Measurements from ENCODE around the gene PTGR2.
"Not testable (repeated sequence)": the region's sequence is repeated elsewhere in the genome, so short reads cannot be mapped to it uniquely, and the experiment has no call there.

The PTGR2 gene

DNA sequence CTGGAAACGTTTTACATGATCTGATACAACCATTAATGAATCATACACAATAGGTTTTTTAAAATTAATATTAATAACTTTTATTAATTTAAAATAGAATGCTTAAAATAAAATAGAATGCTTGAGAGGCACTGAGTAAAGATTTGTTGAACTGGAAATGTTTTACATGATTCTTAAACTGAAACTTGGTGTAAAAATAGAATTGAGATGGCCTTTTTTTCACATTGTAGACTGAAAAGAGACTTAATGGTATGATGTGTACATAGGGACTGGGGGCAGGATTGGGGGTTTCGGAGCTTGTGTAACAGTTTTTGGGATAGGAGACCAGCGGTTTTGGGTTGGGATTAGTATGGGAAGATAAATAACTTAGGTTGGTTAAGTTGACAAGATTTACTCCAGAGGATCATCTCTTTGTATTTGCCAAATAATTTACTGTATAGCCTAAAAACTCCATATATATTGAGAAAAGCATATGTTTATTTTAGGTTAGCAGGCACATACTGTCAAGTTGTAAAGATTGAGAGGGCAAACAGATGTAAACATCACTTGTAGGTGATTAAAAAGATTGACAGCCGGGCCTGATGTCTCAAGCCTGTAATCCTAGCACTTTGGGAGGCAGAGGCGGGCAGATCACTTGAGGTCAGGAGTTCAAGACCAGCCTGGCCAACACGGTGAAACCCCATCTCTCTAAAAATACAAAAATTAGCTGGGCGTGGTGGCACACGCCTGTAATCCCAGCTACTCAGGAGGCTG, 33.0 kb downstream of the PTGR2 start:
- peak overlapping the region; percentile 61 to 99 for H3K27ac Mint-ChIP-seq
- no peaks in the 10 kb centered on the region for H3K27me3 Mint-ChIP-seq
- DNase-seq = no peak
- peak overlapping the region in 1 of 2 donors; percentile 3 for H3K4me3 Mint-ChIP-seq
- H3K9me3 Mint-ChIP-seq = no peaks in the 10 kb centered on the region
- peaks cover 23% of the 10 kb centered on the region for H3K36me3 Mint-ChIP-seq (ENCODE audit: insufficient read depth)
- no peak for ATAC-seq (replicated peaks)
- H3K4me1 Mint-ChIP-seq (ENCODE audit: low read depth in 2 of 2) = peaks cover 29 to 37% of the 10 kb centered on the region in 2 donors

DNA sequence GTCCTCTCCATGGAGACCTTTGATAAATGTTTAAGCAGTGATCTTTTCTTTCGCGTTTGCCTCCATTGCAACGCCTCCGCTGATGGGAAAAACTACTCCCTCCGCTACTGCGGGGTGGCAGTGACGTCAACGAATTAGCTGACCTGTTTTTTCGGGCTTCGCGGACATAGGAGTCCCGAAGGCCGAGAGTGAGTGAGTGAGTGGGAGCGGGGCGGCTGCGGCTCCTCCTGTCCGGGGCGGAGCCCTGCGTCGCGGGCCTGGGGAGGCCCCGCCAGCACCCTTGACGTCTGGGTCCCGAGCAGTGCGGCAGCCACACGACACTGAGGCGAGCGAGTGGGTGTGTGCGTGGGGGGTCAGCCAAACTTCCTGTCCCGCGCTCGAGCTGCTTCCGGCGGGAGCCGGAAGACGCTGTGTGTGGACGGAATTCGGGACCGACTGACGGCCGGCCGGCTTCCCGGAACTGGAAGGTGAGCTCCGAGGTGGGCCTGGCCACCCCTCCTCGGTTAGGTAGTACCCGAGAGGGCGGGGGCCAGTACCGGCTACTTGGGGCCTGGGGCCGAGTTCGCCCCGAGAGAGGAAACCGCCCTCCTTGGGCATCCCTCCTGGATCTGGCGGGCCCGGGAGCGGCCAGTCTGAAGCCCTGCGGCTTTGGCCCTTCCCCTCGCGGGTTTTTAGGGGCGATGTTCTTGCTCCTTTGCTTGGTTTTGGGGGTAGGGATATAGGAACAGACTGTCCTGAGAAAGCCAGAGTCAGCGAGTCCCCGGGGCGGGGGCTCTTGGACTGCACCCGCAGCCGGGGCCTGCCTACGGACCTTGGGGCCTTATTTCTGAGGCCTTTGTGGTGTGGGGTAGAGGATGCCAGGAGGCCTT, 35.1 kb downstream of the PTGR2 start, which contains the start of gene ZNF410:
Gene ZNF410, plus strand, starts transcription at position 411 of the 869 bp plus-strand sequence. CDS start 5,317 bp downstream, outside the sequence.
- no peaks in the 10 kb centered on the region for H3K9me3 Mint-ChIP-seq
- peaks cover 29 to 42% of the 10 kb centered on the region in 2 donors for H3K4me1 Mint-ChIP-seq (ENCODE audit: low read depth in 2 of 2)
- ATAC-seq (replicated peaks) (peak; percentile 97), DNase-seq (peak; percentile 79 to 82 (median 79))
- peak within 1 kb of the TSS; percentile 97 to 99 for H3K27ac Mint-ChIP-seq
- peaks cover 29% of the 10 kb centered on the region for H3K36me3 Mint-ChIP-seq (ENCODE audit: insufficient read depth)
- peak within 1 kb of the TSS; percentile 91 to 98 for H3K4me3 Mint-ChIP-seq
- no peaks in the 10 kb centered on the region for H3K27me3 Mint-ChIP-seq

DNA sequence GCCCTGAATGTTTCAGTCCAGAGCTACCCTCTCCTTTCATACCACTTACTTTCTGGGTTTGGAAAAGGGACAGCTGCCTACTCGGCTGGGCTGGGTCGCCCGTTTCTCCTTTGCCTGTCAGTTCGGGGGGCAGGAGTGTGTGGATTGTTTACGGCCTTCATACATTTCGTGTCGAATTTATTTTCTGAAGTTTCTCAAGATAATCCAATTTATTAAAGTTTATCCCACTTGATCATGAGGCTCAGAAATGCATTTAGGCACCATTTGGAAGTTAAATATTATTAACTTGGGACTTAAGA, 35.6 kb downstream of the PTGR2 start:
- Mint-ChIP-seq H3K36me3 (ENCODE audit: insufficient read depth) (peaks cover 30% of the 10 kb centered on the region), H3K4me1 (ENCODE audit: low read depth in 2 of 2) (peaks cover 29 to 45% of the 10 kb centered on the region in 2 donors), H3K27ac (peak overlapping the region; percentile 97 to 99)

DNA sequence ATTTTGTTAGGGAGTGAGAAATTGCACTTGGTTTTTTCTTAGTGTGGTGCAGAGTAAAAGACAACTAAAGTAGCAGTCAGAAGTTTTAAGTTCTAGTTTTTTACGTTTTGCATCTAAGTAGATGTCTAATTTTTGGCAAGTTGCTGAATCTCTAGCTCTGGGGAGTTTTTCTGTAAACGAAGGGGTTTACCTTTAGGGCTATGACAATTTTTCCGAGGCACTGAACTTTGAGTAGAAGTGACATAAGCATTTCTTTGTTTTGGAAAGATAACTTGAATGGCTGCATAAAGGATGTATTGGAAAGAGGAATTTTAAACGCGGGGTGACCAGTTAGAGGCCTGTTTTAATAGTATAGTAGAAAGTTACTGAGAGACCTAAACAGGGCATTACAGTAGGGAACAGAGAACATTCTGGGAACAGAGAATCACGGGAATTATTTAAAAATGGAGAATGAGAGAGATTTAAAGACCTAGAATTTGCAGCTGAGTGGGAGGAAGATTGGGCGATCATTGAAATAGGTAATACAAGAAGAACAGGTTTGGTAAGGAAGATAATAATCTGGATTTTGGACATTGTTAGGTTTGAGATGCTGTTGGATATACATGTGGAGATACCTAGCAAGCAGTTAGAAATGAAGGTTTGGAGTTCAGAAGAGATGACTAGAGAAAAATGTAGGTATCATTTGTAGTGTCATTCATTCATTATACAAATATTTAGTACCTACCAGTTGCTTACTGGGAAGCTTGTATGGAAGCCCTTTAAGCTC, 36.2 kb downstream of the PTGR2 start:
- peaks cover 29 to 45% of the 10 kb centered on the region in 2 donors for H3K4me1 Mint-ChIP-seq (ENCODE audit: low read depth in 2 of 2)
- H3K27ac Mint-ChIP-seq = peak overlapping the region; percentile 97 to 99
- DNase-seq = no peak

More for the DNA sequence above, 35.6 kb downstream of the PTGR2 start:
- ATAC-seq (replicated peaks) (no peak), DNase-seq (no peak)
- no peaks in the 10 kb centered on the region for H3K9me3 Mint-ChIP-seq
- peak overlapping the region; percentile 91 to 98 for H3K4me3 Mint-ChIP-seq
- no peaks in the 10 kb centered on the region for H3K27me3 Mint-ChIP-seq

DNA sequence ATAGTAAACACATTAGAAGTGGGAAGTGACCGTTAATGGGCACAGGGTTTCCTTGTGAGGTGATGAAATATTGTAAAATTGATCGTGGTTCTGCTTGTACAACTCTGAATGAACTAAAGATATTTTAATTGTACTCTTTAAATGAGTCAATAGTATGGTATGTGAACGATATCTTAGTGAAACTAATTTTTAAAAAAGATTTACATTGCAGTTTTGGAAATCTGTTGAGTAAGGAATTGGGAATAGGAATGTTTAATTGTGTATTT, 36.8 kb downstream of the PTGR2 start:
- DNase-seq (no peak), ATAC-seq (replicated peaks) (no peak)
- Mint-ChIP-seq H3K27ac (peak overlapping the region; percentile 97 to 99), H3K27me3 (no peaks in the 10 kb centered on the region), H3K4me3 (peak overlapping the region; percentile 91 to 98), H3K36me3 (ENCODE audit: insufficient read depth) (peaks cover 38% of the 10 kb centered on the region), H3K4me1 (ENCODE audit: low read depth in 2 of 2) (peaks cover 29 to 45% of the 10 kb centered on the region in 2 donors), H3K9me3 (no peaks in the 10 kb centered on the region)

More for the DNA sequence above, 36.2 kb downstream of the PTGR2 start:
- no peak for ATAC-seq (replicated peaks)
- Mint-ChIP-seq H3K27me3 (no peaks in the 10 kb centered on the region), H3K9me3 (no peaks in the 10 kb centered on the region), H3K36me3 (ENCODE audit: insufficient read depth) (peaks cover 35% of the 10 kb centered on the region), H3K4me3 (peak overlapping the region; percentile 91 to 98)

DNA sequence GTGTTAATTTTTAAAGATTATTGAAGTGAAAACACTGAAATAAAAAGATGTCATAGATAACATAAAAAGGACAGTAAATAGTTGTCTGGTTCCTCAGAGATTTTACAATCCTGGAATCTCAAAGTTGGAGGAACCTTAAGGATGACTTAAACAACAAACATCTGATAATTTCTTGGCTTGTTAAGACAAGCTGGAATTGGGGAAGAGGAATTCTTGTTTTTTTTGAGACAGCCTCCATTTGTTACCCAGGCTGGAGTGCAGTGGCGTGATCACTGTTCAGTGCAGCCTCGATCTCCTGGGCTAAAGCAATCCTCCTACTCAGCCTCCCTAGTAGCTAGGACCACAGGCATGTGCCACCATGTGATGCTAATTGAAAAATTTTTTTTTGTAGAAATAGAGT, 37.3 kb downstream of the PTGR2 start:
- ATAC-seq (replicated peaks) (no peak), DNase-seq (no peak)
- H3K27ac Mint-ChIP-seq = peak overlapping the region; percentile 97 to 99
- peak overlapping the region in 1 of 2 donors; percentile 91 for H3K4me3 Mint-ChIP-seq
- peaks cover 29 to 45% of the 10 kb centered on the region in 2 donors for H3K4me1 Mint-ChIP-seq (ENCODE audit: low read depth in 2 of 2)
- H3K36me3 Mint-ChIP-seq (ENCODE audit: insufficient read depth) = peaks cover 41% of the 10 kb centered on the region
- H3K27me3 Mint-ChIP-seq = no peaks in the 10 kb centered on the region
- H3K9me3 Mint-ChIP-seq = no peaks in the 10 kb centered on the region

DNA sequence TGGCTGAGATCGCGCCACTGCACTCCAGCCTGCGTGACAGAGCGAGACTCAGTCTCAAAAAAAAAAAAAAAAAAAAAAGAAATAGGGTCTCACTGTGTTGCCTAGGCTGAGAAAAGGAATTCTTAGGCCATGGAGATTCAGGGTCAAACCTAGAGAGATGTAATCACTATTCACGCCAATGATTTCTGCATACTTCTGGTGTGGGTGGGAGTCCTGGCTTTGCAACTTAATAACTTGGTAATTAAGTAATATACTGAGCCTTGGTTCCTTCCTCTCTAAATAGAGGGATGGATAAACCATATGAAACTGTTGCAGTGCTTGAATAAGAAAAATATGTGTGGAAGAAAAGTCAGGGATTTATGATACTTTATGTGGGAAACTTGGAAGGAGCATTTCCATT, 37.7 kb downstream of the PTGR2 start:
- ATAC-seq (replicated peaks) (no peak), DNase-seq (no peak)
- Mint-ChIP-seq H3K9me3 (no peaks in the 10 kb centered on the region), H3K27me3 (no peaks in the 10 kb centered on the region), H3K4me3 (peak overlapping the region in 1 of 2 donors; percentile 91), H3K27ac (peak overlapping the region; percentile 97 to 99), H3K36me3 (ENCODE audit: insufficient read depth) (peaks cover 45% of the 10 kb centered on the region), H3K4me1 (ENCODE audit: low read depth in 2 of 2) (peaks cover 29 to 45% of the 10 kb centered on the region in 2 donors)

DNA sequence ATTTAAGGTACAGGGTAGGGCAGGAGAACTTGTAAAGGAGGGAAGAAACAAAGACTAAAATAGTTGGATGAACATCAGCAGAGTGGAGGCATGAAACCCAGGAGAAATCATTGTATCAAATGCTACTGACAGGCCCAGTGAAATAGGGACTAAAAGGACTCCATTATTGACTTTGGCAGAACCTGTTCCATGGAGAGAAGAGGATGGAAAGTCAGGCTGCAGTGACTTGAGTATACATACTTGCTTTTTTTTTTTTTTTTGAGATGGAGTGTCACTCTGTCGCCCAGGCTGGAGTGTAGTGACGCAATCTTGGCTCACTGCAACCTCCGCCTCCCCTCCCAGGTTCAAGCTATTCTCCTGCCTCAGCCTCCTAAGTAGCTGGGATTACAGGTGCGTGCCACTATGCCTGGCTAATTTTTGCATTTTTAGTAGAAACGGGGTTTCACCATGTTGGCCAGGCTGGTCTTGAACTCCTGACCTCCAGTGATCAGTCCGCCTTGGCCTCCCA, 42.6 kb downstream of the PTGR2 start:
- not testable (repeated sequence) for H3K4me3 Mint-ChIP-seq
- H3K36me3 Mint-ChIP-seq (ENCODE audit: insufficient read depth) = peaks cover 72% of the 10 kb centered on the region

DNA sequence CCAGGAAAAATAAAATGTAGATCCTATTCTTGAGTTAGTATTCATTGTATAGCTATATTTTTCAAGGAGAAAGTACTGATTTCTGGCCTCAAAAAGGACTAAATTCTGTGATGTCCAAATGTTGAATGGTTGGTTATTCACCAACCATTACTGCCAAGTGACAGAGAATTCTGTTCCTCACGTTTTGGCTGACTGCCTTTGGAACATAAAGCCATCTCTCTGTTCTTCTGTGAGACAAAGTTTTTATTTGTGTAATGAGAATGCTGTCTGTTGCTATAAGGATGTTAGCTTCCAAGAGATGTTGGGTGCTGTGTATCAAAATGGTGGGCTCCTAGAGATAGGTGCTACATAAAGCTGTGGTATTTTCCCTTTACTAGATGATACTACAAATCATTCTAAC, 44.3 kb downstream of the PTGR2 start:
- no peaks in the 10 kb centered on the region for H3K27me3 Mint-ChIP-seq
- no peak overlapping the region for H3K27ac Mint-ChIP-seq
- H3K36me3 Mint-ChIP-seq (ENCODE audit: insufficient read depth) = peaks cover 90% of the 10 kb centered on the region
- H3K9me3 Mint-ChIP-seq = no peaks in the 10 kb centered on the region
- DNase-seq (no peak), ATAC-seq (replicated peaks) (no peak)
- peaks cover 0 to 12% of the 10 kb centered on the region in 2 donors for H3K4me1 Mint-ChIP-seq (ENCODE audit: low read depth in 2 of 2)
- no peak overlapping the region for H3K4me3 Mint-ChIP-seq

More for the DNA sequence above, 42.6 kb downstream of the PTGR2 start:
- H3K9me3 Mint-ChIP-seq; ATAC-seq (replicated peaks); DNase-seq; H3K27ac Mint-ChIP-seq; H3K27me3 Mint-ChIP-seq: not testable (repeated sequence)
- H3K4me1 Mint-ChIP-seq (ENCODE audit: low read depth in 2 of 2) = peaks cover 3 to 16% of the 10 kb centered on the region in 2 donors

DNA sequence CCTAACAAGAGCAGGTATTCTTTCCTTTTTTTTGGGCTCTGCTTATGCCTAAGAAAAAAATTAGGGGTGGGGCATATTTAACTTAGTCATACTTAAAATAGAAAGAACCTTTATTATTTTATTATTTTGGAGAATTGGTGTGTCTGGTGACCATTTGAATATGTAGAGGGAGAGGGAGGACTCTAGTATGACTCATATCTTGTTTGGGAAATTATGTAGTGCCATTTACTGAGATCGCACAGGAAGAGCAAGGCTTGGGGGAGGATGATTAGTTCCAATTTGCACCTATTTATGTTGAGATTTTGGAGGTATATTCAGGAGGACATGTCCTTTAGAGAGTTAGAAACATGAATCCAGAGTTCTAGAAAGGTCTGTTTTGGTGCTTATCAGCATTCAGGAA, 44.9 kb downstream of the PTGR2 start:
- peaks cover 90% of the 10 kb centered on the region for H3K36me3 Mint-ChIP-seq (ENCODE audit: insufficient read depth)

DNA sequence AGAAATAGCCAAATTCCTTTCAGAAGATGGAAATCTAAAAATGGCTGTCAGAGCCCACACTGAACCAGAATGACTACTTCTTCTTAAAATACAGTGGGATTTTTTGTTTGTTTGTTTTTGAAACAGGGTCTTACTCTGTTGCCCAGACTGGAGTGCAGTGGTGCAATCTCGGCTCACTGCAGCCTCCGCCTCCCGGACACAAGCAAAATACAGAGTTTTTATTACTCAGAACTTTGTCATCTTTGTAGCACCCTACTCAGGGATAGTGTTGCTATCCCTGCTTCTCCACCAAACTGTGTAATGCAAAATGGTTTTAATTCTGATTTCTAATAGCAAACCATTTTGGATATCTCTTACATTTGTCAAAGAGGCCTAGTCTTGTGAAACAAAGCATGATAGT, 51.4 kb downstream of the PTGR2 start:
- DNase-seq = no peak
- no peaks in the 10 kb centered on the region for H3K4me1 Mint-ChIP-seq (ENCODE audit: low read depth in 2 of 2)
- H3K36me3 Mint-ChIP-seq (ENCODE audit: insufficient read depth) = peaks cover 89% of the 10 kb centered on the region
- H3K27me3 Mint-ChIP-seq = no peaks in the 10 kb centered on the region
- no peak overlapping the region for H3K4me3 Mint-ChIP-seq
- H3K9me3 Mint-ChIP-seq = no peaks in the 10 kb centered on the region
- no peak overlapping the region for H3K27ac Mint-ChIP-seq
- ATAC-seq (replicated peaks) = no peak

More for the DNA sequence above, 44.9 kb downstream of the PTGR2 start:
- no peak overlapping the region for H3K4me3 Mint-ChIP-seq
- peaks cover 0 to 9% of the 10 kb centered on the region in 2 donors for H3K4me1 Mint-ChIP-seq (ENCODE audit: low read depth in 2 of 2)
- H3K9me3 Mint-ChIP-seq = no peaks in the 10 kb centered on the region
- H3K27ac Mint-ChIP-seq = peak overlapping the region in 1 of 2 donors; percentile 69
- no peak for DNase-seq
- no peak for ATAC-seq (replicated peaks)
- no peaks in the 10 kb centered on the region for H3K27me3 Mint-ChIP-seq

DNA sequence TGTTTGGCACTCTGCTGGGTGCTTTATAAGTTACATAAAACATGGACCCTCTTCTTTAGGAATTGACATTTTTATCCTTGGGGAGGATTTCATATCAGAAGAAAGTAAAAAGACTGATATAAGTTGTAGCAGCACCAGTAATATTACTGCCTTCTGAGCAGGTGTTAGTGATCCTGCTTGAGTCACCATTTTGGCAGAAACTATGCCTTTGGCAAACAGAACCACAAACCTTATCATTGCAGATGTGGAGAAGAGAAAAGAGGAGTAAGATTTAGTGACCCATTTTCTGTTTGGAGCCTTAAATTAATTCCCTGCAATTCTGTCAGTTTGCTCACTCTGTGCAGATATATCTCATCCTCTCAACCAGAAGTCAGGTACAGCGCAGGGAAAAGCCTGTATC, 58.0 kb downstream of the PTGR2 start:
- Mint-ChIP-seq H3K9me3 (no peaks in the 10 kb centered on the region), H3K36me3 (ENCODE audit: insufficient read depth) (peaks cover 79% of the 10 kb centered on the region), H3K27me3 (no peaks in the 10 kb centered on the region), H3K4me1 (ENCODE audit: low read depth in 2 of 2) (peaks cover 0 to 4% of the 10 kb centered on the region in 2 donors), H3K4me3 (no peak overlapping the region), H3K27ac (peak overlapping the region in 1 of 2 donors; percentile 73)
- DNase-seq (no peak), ATAC-seq (replicated peaks) (no peak)

DNA sequence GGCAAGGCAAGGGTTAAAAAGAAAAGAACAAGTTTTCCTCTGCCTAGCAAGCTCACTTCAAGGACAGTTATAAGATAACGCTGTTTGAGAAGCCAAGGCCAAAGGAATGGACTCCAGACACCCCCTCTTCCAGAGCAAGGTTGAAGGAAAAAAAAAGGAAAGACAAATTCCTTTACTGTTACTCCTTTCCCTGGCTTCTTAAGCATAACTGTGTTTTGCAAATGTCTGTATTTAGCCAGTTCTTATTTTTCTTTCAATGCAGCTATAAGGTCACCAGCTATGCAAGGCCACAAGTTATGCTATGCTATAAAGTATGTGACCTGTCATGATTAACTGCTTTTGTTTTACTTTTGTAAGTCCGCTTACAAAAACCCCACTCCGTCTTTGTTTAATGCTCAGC, 61.6 kb downstream of the PTGR2 start:
- no peaks in the 10 kb centered on the region for H3K27me3 Mint-ChIP-seq
- DNase-seq (no peak), ATAC-seq (replicated peaks) (no peak)
- peaks cover 2 to 11% of the 10 kb centered on the region in 2 donors for H3K4me1 Mint-ChIP-seq (ENCODE audit: low read depth in 2 of 2)
- H3K9me3 Mint-ChIP-seq = no peaks in the 10 kb centered on the region
- H3K4me3 Mint-ChIP-seq = no peak overlapping the region
- peaks cover 72% of the 10 kb centered on the region for H3K36me3 Mint-ChIP-seq (ENCODE audit: insufficient read depth)
- peak overlapping the region in 1 of 2 donors; percentile 72 for H3K27ac Mint-ChIP-seq

Measured in effector memory CD8-positive, alpha-beta T cell (primary cell).